ENCODE measurements around the gene PLXNB3. TPM values are rescaled to one million over a fixed set of nuclear protein-coding genes. Genes with fewer than 3 reads are reported as not detected.

The PLXNB3 gene
- polyA plus RNA-seq, 4 donors = 0.54 to 1.6 (median 0.66) TPM; not detected in 1

DNA sequence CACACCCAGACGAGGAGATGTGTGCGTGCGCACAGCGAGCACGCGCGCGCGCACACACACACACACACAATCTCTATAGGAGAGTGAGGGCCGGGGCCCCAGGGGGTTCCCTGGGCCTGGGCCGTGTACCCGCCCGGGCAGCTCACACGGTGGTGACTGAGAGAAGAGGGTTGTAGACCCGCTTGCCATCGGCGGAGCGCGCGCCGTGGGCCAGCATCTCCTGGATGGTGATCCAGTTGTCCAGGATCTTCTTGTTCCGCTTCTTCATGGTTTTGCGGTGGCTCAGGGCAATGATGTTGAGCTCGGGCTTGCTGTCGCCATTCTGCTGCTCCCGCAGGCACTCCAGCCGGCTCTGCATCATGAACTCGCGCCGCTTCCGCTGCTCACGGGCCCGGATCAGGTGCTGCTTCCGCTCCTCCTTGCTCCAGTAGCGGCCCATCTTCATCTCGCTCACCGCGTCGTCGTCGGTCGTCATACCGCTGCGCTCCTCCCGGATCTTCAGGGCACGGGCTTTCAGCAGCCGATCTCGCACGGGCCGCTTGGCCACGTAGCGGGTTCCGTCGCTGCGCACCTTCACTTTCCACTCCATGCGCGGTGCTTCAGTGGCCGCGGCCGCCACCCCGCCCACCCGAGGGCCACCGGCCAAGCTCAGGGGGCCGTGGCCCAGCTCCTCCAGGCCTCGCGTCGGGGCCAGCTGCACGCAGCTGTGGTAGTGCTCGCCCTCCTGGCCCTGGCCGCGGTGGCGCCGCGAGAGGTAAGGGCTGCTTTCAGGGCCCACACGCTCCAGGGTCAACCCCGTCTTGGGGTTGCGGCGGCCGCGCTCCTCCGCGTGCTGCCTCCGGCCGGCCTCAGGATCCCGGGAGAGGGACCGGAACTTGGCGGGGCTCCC lies 39.4 kb downstream of the PLXNB3 start:
- Histone ChIP-seq H3K9me3 (ENCODE audit: control insufficient read depth in 2 of 2, insufficient read depth in 1 of 2, low read depth in 1 of 2, low read length in 1 of 2) (no peaks in the 10 kb centered on the region), H3K36me3 (ENCODE audit: control insufficient read depth in 3 of 3, insufficient read depth in 2 of 3, low read depth in 1 of 3, low read length in 3 of 3) (peaks cover 0 to 10% (median 0%) of the 10 kb centered on the region in 3 donors), H3K4me3 (ENCODE audit: low read depth in 1 of 3, low read length in 3 of 3) (no peak overlapping the region), H3K4me1 (ENCODE audit: control insufficient read depth in 3 of 3, insufficient read depth in 2 of 3, low read depth in 1 of 3, low read length in 2 of 3) (no peaks in the 10 kb centered on the region), H3K27ac (ENCODE audit: low read depth in 1 of 3, low read length in 2 of 3) (no peak overlapping the region), H3K27me3 (ENCODE audit: control insufficient read depth in 3 of 3, insufficient read depth in 3 of 3, low read length in 3 of 3) (no peaks in the 10 kb centered on the region)
- DNase-seq (no peak), FAIRE-seq (no peak)
- 96 to 97% (median 96%) methylated on average over 75 to 87 of the region's 87 CpGs for WGBS, 3 donors

- DNase-seq (no peak), FAIRE-seq (no peak)
- no peaks in the 10 kb centered on the region for H3K27me3 ChIP-seq (ENCODE audit: control insufficient read depth in 3 of 3, insufficient read depth in 3 of 3, low read length in 3 of 3)
- H3K36me3 ChIP-seq (ENCODE audit: control insufficient read depth in 3 of 3, insufficient read depth in 2 of 3, low read depth in 1 of 3, low read length in 3 of 3) = peaks cover 0 to 3% (median 0%) of the 10 kb centered on the region in 3 donors
- 94 to 96% (median 95%) methylated on average over 21 to 34 of the region's 34 CpGs for WGBS, 3 donors
- no peak overlapping the region for H3K27ac ChIP-seq (ENCODE audit: low read depth in 1 of 3, low read length in 2 of 3)
- H3K4me1 ChIP-seq (ENCODE audit: control insufficient read depth in 3 of 3, insufficient read depth in 2 of 3, low read depth in 1 of 3, low read length in 2 of 3) = no peaks in the 10 kb centered on the region
- no peaks in the 10 kb centered on the region for H3K9me3 ChIP-seq (ENCODE audit: control insufficient read depth in 2 of 2, insufficient read depth in 1 of 2, low read depth in 1 of 2, low read length in 1 of 2)
- no peak overlapping the region for H3K4me3 ChIP-seq (ENCODE audit: low read depth in 1 of 3, low read length in 3 of 3)
Observed at GRCh38 chrX:153804100-153804595, 40.1 kb downstream of the PLXNB3 start.

DNA sequence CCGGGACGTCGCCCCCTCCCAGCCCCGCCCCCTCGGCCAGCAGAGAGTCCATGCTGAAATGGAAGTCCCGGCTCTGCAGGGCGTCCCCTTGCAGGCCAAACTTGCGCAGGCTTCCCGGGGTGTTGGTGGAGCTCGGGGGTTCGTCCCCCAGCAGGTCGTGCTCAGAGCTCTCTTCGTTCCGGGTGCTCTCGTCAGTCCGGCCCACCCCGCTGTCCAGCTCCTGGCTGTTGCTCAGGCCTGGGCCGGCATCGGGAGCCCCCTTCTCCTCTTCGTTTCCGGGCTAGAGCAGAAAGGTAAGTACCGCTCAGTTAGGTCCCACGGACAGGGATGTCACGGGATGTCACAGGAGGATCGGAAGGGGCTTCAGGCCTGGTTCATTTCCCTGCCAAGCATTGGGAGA lies 40.6 kb downstream of the PLXNB3 start:
- Histone ChIP-seq H3K4me3 (ENCODE audit: low read depth in 1 of 3, low read length in 3 of 3) (no peak overlapping the region), H3K27ac (ENCODE audit: low read depth in 1 of 3, low read length in 2 of 3) (no peak overlapping the region), H3K9me3 (ENCODE audit: control insufficient read depth in 2 of 2, insufficient read depth in 1 of 2, low read depth in 1 of 2, low read length in 1 of 2) (no peaks in the 10 kb centered on the region), H3K4me1 (ENCODE audit: control insufficient read depth in 3 of 3, insufficient read depth in 2 of 3, low read depth in 1 of 3, low read length in 2 of 3) (no peaks in the 10 kb centered on the region), H3K27me3 (ENCODE audit: control insufficient read depth in 3 of 3, insufficient read depth in 3 of 3, low read length in 3 of 3) (no peaks in the 10 kb centered on the region), H3K36me3 (ENCODE audit: control insufficient read depth in 3 of 3, insufficient read depth in 2 of 3, low read depth in 1 of 3, low read length in 3 of 3) (no peaks in the 10 kb centered on the region)
- DNase-seq = no peak
- FAIRE-seq = no peak
- WGBS, 3 donors = 92 to 96% (median 92%) methylated on average over 18 to 25 of the region's 25 CpGs

DNA sequence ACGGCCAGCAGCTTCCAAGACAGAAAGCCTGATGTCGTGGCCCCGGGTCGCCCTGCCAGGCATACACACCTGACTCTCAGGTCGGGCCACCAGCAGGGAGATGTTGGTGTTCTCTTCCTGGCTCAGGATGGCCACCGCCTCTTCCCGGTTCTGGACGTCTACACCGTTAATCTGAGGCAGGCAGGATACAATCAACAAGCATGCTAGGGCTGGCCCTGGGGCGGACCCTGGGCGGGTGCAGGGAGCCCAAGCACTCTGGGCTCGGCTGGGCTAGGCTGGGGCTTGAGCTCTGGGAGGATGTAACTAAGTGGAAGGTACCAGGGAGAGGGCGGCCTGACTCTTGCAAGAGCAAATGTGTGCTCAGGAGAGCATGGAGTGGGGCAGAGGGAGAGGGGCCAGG lies 41.4 kb downstream of the PLXNB3 start:
- no peak for FAIRE-seq
- no peak for DNase-seq
- no peaks in the 10 kb centered on the region for H3K4me1 ChIP-seq (ENCODE audit: control insufficient read depth in 3 of 3, insufficient read depth in 2 of 3, low read depth in 1 of 3, low read length in 2 of 3)
- no peak overlapping the region for H3K27ac ChIP-seq (ENCODE audit: low read depth in 1 of 3, low read length in 2 of 3)
- no peaks in the 10 kb centered on the region for H3K36me3 ChIP-seq (ENCODE audit: control insufficient read depth in 3 of 3, insufficient read depth in 2 of 3, low read depth in 1 of 3, low read length in 3 of 3)
- no peak overlapping the region for H3K4me3 ChIP-seq (ENCODE audit: low read depth in 1 of 3, low read length in 3 of 3)
- WGBS, 3 donors = 77 to 84% (median 84%) methylated on average over 10 to 13 of the region's 13 CpGs
- H3K9me3 ChIP-seq (ENCODE audit: control insufficient read depth in 2 of 2, insufficient read depth in 1 of 2, low read depth in 1 of 2, low read length in 1 of 2) = no peaks in the 10 kb centered on the region
- H3K27me3 ChIP-seq (ENCODE audit: control insufficient read depth in 3 of 3, insufficient read depth in 3 of 3, low read length in 3 of 3) = no peaks in the 10 kb centered on the region

DNA sequence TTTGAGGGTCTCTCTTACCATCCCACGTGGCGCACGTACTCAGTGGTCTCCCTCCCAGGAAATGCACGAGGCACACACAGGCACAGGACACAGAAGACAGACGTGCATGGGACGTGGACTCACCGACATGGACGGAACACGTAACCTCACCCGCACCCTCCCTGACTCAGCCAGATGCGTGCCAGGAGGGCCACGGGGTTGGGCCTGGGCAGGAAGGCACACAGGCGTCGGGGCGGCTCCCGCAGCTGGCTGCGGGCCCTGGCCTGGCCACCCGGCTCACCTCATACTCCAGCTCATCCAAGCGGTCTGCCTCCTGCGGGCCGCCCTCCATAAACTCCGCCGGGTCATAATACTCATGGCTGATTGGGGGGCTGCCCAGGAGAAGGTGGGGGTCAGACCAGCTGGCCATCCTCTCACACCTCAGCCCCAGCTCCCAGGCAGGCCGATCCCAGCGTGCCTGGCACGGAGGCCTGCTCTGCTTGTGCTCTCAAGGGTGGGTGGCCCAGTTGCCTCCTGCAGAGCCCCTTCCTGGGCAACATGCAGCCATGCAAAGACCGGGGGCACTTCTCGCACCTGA lies 43.0 kb downstream of the PLXNB3 start:
- Histone ChIP-seq H3K27ac (ENCODE audit: low read depth in 1 of 3, low read length in 2 of 3) (no peak overlapping the region), H3K4me3 (ENCODE audit: low read depth in 1 of 3, low read length in 3 of 3) (no peak overlapping the region), H3K4me1 (ENCODE audit: control insufficient read depth in 3 of 3, insufficient read depth in 2 of 3, low read depth in 1 of 3, low read length in 2 of 3) (no peaks in the 10 kb centered on the region), H3K9me3 (ENCODE audit: control insufficient read depth in 2 of 2, insufficient read depth in 1 of 2, low read depth in 1 of 2, low read length in 1 of 2) (no peaks in the 10 kb centered on the region), H3K27me3 (ENCODE audit: control insufficient read depth in 3 of 3, insufficient read depth in 3 of 3, low read length in 3 of 3) (no peaks in the 10 kb centered on the region), H3K36me3 (ENCODE audit: control insufficient read depth in 3 of 3, insufficient read depth in 2 of 3, low read depth in 1 of 3, low read length in 3 of 3) (no peaks in the 10 kb centered on the region)
- 81 to 91% (median 87%) methylated on average over 18 to 28 of the region's 28 CpGs for WGBS, 3 donors
- FAIRE-seq (no peak), DNase-seq (no peak)

DNA sequence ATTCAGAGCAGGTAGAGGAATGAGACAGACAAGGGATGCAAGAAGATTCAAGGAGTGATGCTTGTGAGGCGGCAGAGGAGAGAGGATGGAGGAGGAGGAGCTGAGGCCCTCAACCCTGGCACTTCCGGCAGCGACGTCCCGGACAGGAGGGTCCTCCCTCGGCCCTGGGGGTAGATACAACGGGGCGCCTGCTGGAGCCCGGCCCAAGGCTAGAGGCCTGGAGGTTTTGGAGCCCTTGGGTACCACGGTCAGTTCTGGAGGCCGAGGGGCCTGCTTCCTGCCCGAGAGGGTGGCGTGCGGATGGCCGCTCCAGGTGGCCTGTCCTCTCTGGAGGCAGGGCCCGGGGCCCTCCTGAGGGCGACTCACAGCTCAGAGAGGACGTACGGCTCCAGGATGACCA lies 43.9 kb downstream of the PLXNB3 start:
- Histone ChIP-seq H3K4me3 (ENCODE audit: low read depth in 1 of 3, low read length in 3 of 3) (no peak overlapping the region), H3K27me3 (ENCODE audit: control insufficient read depth in 3 of 3, insufficient read depth in 3 of 3, low read length in 3 of 3) (no peaks in the 10 kb centered on the region), H3K4me1 (ENCODE audit: control insufficient read depth in 3 of 3, insufficient read depth in 2 of 3, low read depth in 1 of 3, low read length in 2 of 3) (no peaks in the 10 kb centered on the region), H3K36me3 (ENCODE audit: control insufficient read depth in 3 of 3, insufficient read depth in 2 of 3, low read depth in 1 of 3, low read length in 3 of 3) (no peaks in the 10 kb centered on the region), H3K9me3 (ENCODE audit: control insufficient read depth in 2 of 2, insufficient read depth in 1 of 2, low read depth in 1 of 2, low read length in 1 of 2) (no peaks in the 10 kb centered on the region), H3K27ac (ENCODE audit: low read depth in 1 of 3, low read length in 2 of 3) (no peak overlapping the region)
- FAIRE-seq (no peak), DNase-seq (no peak)
- WGBS, 3 donors = 88 to 92% (median 92%) methylated on average over 8 to 19 of the region's 19 CpGs

GRCh38 chrX:153812220-153812619 lies 48.2 kb downstream of the PLXNB3 start:
- FAIRE-seq = no peak
- no peaks in the 10 kb centered on the region for H3K9me3 ChIP-seq (ENCODE audit: control insufficient read depth in 2 of 2, insufficient read depth in 1 of 2, low read depth in 1 of 2, low read length in 1 of 2)

DNA sequence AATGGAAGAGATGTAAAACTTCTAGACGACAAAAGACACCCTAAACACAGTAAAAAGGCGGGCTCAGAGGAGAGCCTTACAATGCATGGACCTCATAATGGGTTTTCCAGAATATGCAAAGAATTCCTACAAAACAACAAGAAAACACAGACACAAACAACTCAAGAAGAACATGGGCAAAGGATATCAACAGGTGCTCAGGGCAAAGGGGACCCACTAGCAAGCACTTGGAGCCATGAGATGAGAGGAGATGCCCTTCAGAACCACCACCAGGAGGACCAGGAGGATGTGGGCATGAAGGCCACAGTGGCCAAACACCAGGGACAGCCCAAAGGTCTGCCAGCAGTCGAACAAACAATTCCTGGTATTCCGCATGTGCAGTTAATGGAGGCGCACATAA lies 49.1 kb downstream of the PLXNB3 start:
- no peak for FAIRE-seq
- WGBS, 3 donors = 89 to 92% (median 89%) methylated on average over 5 of the region's 5 CpGs
- no peaks in the 10 kb centered on the region for H3K9me3 ChIP-seq (ENCODE audit: control insufficient read depth in 2 of 2, insufficient read depth in 1 of 2, low read depth in 1 of 2, low read length in 1 of 2)

More at GRCh38 chrX:153812220-153812619, 48.2 kb downstream of the PLXNB3 start:
- Histone ChIP-seq H3K27me3 (ENCODE audit: control insufficient read depth in 3 of 3, insufficient read depth in 3 of 3, low read length in 3 of 3) (no peaks in the 10 kb centered on the region), H3K4me3 (ENCODE audit: low read depth in 1 of 3, low read length in 3 of 3) (no peak overlapping the region), H3K36me3 (ENCODE audit: control insufficient read depth in 3 of 3, insufficient read depth in 2 of 3, low read depth in 1 of 3, low read length in 3 of 3) (no peaks in the 10 kb centered on the region), H3K27ac (ENCODE audit: low read depth in 1 of 3, low read length in 2 of 3) (no peak overlapping the region), H3K4me1 (ENCODE audit: control insufficient read depth in 3 of 3, insufficient read depth in 2 of 3, low read depth in 1 of 3, low read length in 2 of 3) (no peaks in the 10 kb centered on the region)
- WGBS, 3 donors = 30 to 57% (median 56%) methylated on average over 7 to 14 of the region's 14 CpGs
- no peak for DNase-seq

More for the DNA sequence above, 49.1 kb downstream of the PLXNB3 start:
- H3K4me1 ChIP-seq (ENCODE audit: control insufficient read depth in 3 of 3, insufficient read depth in 2 of 3, low read depth in 1 of 3, low read length in 2 of 3) = no peaks in the 10 kb centered on the region
- H3K27ac ChIP-seq (ENCODE audit: low read depth in 1 of 3, low read length in 2 of 3) = no peak overlapping the region
- no peaks in the 10 kb centered on the region for H3K36me3 ChIP-seq (ENCODE audit: control insufficient read depth in 3 of 3, insufficient read depth in 2 of 3, low read depth in 1 of 3, low read length in 3 of 3)
- no peak for DNase-seq
- H3K4me3 ChIP-seq (ENCODE audit: low read depth in 1 of 3, low read length in 3 of 3) = no peak overlapping the region
- no peaks in the 10 kb centered on the region for H3K27me3 ChIP-seq (ENCODE audit: control insufficient read depth in 3 of 3, insufficient read depth in 3 of 3, low read length in 3 of 3)
